Upper lobe of right lung (tissue), 1 donor: ENCODE results near the gene HCFC1. TPM values are rescaled to one million over a fixed set of nuclear protein-coding genes. Genes with fewer than 3 reads are reported as not detected.

Source experiments
- ATAC-seq: fragments of 200-7000 bp; cut with Tn5 transposase; one replicate; pipeline ENCODE4 v1.9.1; 2020; ENCODE audit warnings: mild to moderate bottlenecking, moderate library complexity
- DNase-seq: peaks from one replicate; pipeline ENCODE4 v3.0.0-alpha.2; 2020
- H3K27ac ChIP-seq: fragments of 200-600 bp; one replicate; pipeline ENCODE4 v1.8.0; 2022
- H3K27me3 ChIP-seq: fragments of 200-600 bp; one replicate; pipeline ENCODE4 v1.8.0; 2022; ENCODE audit warnings: mild to moderate bottlenecking
- H3K36me3 ChIP-seq: fragments of 200-600 bp; one replicate; pipeline ENCODE4 v1.8.0; 2022
- H3K4me1 ChIP-seq: fragments of 200-600 bp; one replicate; pipeline ENCODE4 v1.8.0; 2022
- H3K4me3 ChIP-seq: fragments of 200-600 bp; one replicate; pipeline ENCODE4 v1.8.0; 2022; ENCODE audit warnings: mild to moderate bottlenecking
- H3K9me3 ChIP-seq: fragments of 200-600 bp; one replicate; pipeline ENCODE4 v1.8.0; 2022
- CTCF ChIP-seq: fragments of 200-600 bp; IDR thresholded peaks from one replicate; pipeline ENCODE4 v1.8.0; 2022; ENCODE audit warnings: antibody characterized with exemption
- intact Hi-C: fragments of 100-400 bp; cut with DNase I; formaldehyde crosslinking; loops from one replicate; pipeline ENCODE4 v1.11.0; 2022
- total RNA-seq: library from RNA; stranded (reverse); fragmentation: NEBNext Ultra II Directional; extraction: Animal tissue kit (Norgen Biotek cat#: 25700); gene quantifications from one replicate; pipeline ENCODE4 v1.2.1, GENCODE V29; 2021
- donor health status: DM: no; HTN: yes; CAD: no; lungs with severe emphysema.

The HCFC1 gene
- total RNA-seq, 1 donor from 2014 or later = 47.5 TPM

- no peak for DNase-seq
- no peak for TF ChIP-seq CTCF
- Histone ChIP-seq H3K4me1 (peaks cover 5% of the 10 kb centered on the region), H3K27ac (no peak overlapping the region), H3K4me3 (no peak overlapping the region), H3K36me3 (no peaks in the 10 kb centered on the region), H3K27me3 (no peaks in the 10 kb centered on the region), H3K9me3 (no peaks in the 10 kb centered on the region)
- ATAC-seq = no peak
- intact Hi-C loops = no loop called here
Observed at GRCh38 chrX:153909024-153909979, 62.3 kb downstream of the HCFC1 start.

- ATAC-seq (no peak), DNase-seq (no peak)
- no peak for TF ChIP-seq CTCF
- Histone ChIP-seq H3K27ac (no peak overlapping the region), H3K9me3 (no peaks in the 10 kb centered on the region), H3K36me3 (no peaks in the 10 kb centered on the region), H3K4me3 (no peak overlapping the region), H3K27me3 (no peaks in the 10 kb centered on the region), H3K4me1 (peaks cover 9% of the 10 kb centered on the region)
- intact Hi-C loops = no loop called here
Observed at GRCh38 chrX:153908219-153908860, 63.3 kb downstream of the HCFC1 start.

GRCh38 chrX:153907456-153907855, 64.2 kb downstream of the HCFC1 start:
- H3K4me3 ChIP-seq = no peak overlapping the region
- H3K4me1 ChIP-seq = peaks cover 9% of the 10 kb centered on the region
- no peak for TF ChIP-seq CTCF
- no peak overlapping the region for H3K27ac ChIP-seq
- H3K9me3 ChIP-seq = no peaks in the 10 kb centered on the region
- no peaks in the 10 kb centered on the region for H3K36me3 ChIP-seq
- H3K27me3 ChIP-seq = no peaks in the 10 kb centered on the region
- intact Hi-C loops = no loop called here
- DNase-seq (no peak), ATAC-seq (no peak)

- no peak for TF ChIP-seq CTCF
- H3K36me3 ChIP-seq = no peaks in the 10 kb centered on the region
- ATAC-seq (no peak), DNase-seq (no peak)
- H3K4me1 ChIP-seq = peaks cover 9% of the 10 kb centered on the region
- H3K4me3 ChIP-seq = no peak overlapping the region
- H3K9me3 ChIP-seq = no peaks in the 10 kb centered on the region
- intact Hi-C loops = no loop called here
- no peak overlapping the region for H3K27ac ChIP-seq
- no peaks in the 10 kb centered on the region for H3K27me3 ChIP-seq
Observed at GRCh38 chrX:153906126-153906917, 65.3 kb downstream of the HCFC1 start.

GRCh38 chrX:153905481-153906095, 66.0 kb downstream of the HCFC1 start:
- no peak for TF ChIP-seq CTCF
- no peaks in the 10 kb centered on the region for H3K9me3 ChIP-seq

More at GRCh38 chrX:153905481-153906095, 66.0 kb downstream of the HCFC1 start:
- intact Hi-C loops = no loop called here
- Histone ChIP-seq H3K36me3 (no peaks in the 10 kb centered on the region), H3K4me3 (no peak overlapping the region), H3K4me1 (peaks cover 9% of the 10 kb centered on the region), H3K27ac (no peak overlapping the region), H3K27me3 (no peaks in the 10 kb centered on the region)
- DNase-seq (no peak), ATAC-seq (no peak)
